Measurements from ENCODE around the gene OCRL.

The OCRL gene

GRCh38 chrX:129590596-129590995 lies 50.5 kb downstream of the OCRL start:
- DNase-seq: no peak

- DNase-seq: no peak
These were observed 53.1 kb downstream of the OCRL start for GRCh38 chrX:129593137-129593536.

- no peak for DNase-seq
These were observed 54.7 kb downstream of the OCRL start for GRCh38 chrX:129594781-129595180.

- DNase-seq: no peak
These were observed 56.0 kb downstream of the OCRL start for GRCh38 chrX:129596077-129596476.

- no peak for DNase-seq
These were observed 57.8 kb downstream of the OCRL start for GRCh38 chrX:129597905-129598304.

- no peak for DNase-seq
These were observed 59.4 kb downstream of the OCRL start for GRCh38 chrX:129599499-129599898.

GRCh38 chrX:129599996-129600395 lies 59.9 kb downstream of the OCRL start:
- no peak for DNase-seq

- peak; percentile 7 for DNase-seq
These were observed 60.9 kb downstream of the OCRL start for GRCh38 chrX:129600981-129601424.

- DNase-seq: peak; percentile 54
These were observed 66.9 kb downstream of the OCRL start for GRCh38 chrX:129606918-129607317.

GRCh38 chrX:129608496-129608895 lies 68.4 kb downstream of the OCRL start:
- DNase-seq: no peak

GRCh38 chrX:129609395-129609794 lies 69.3 kb downstream of the OCRL start:
- DNase-seq: no peak

- no peak for DNase-seq
These were observed 72.3 kb downstream of the OCRL start for GRCh38 chrX:129612396-129612795.

GRCh38 chrX:129613596-129613995 lies 73.5 kb downstream of the OCRL start:
- no peak for DNase-seq

GRCh38 chrX:129614481-129615255 lies 74.6 kb downstream of the OCRL start:
- no peak for DNase-seq

- no peak for DNase-seq
These were observed 77.4 kb downstream of the OCRL start for GRCh38 chrX:129617420-129617819.

GRCh38 chrX:129618997-129619396 lies 78.9 kb downstream of the OCRL start:
- no peak for DNase-seq

GRCh38 chrX:129622757-129623301 lies 82.8 kb downstream of the OCRL start:
- no peak for DNase-seq

GRCh38 chrX:129626026-129626425 lies 86.0 kb downstream of the OCRL start:
- DNase-seq: no peak

- no peak for DNase-seq
These were observed 89.8 kb downstream of the OCRL start for GRCh38 chrX:129629837-129630236.

GRCh38 chrX:129631849-129632248 lies 91.8 kb downstream of the OCRL start:
- no peak for DNase-seq

- DNase-seq: no peak
These were observed 92.4 kb downstream of the OCRL start for GRCh38 chrX:129632443-129632842.

GRCh38 chrX:129634541-129634940 lies 94.5 kb downstream of the OCRL start:
- no peak for DNase-seq

- no peak for DNase-seq
These were observed 96.2 kb downstream of the OCRL start for GRCh38 chrX:129636175-129636681.
